Effector memory CD8-positive, alpha-beta T cell (primary cell): ENCODE results near the gene TAS2R7.
"Not testable (repeated sequence)": the region's sequence is repeated elsewhere in the genome, so short reads cannot be mapped to it uniquely, and the experiment has no call there.

ENCODE experiments used
- ATAC-seq: fragments of 150-1000 bp; cut with Tn5 transposase; replicated peaks from 2 replicates; pipeline ENCODE4 v1.10.0; 2021; ENCODE audit warnings: mild to moderate bottlenecking, moderate library complexity
- DNase-seq, 3 experiments: peaks; one replicate each; pipeline ENCODE4 v3.0.0; 2021
- H3K27ac Mint-ChIP-seq, 2 donors: one replicate each; pipeline ENCODE4 v1.8.0; 2022; ENCODE audit warnings: mild to moderate bottlenecking in 2 of 2, mixed read lengths in 2 of 2, moderate library complexity in 2 of 2
- H3K27me3 Mint-ChIP-seq, 2 donors: one replicate each; pipeline ENCODE4 v1.8.0; 2022; ENCODE audit warnings: mixed read lengths in 2 of 2
- H3K36me3 Mint-ChIP-seq: one replicate; pipeline ENCODE4 v1.8.0; 2022; ENCODE audit warnings: mild to moderate bottlenecking, moderate library complexity, mixed read lengths; ENCODE audit not compliant: insufficient read depth
- H3K4me1 Mint-ChIP-seq, 2 donors: one replicate each; pipeline ENCODE4 v1.8.0; 2022; ENCODE audit warnings: low read depth in 2 of 2, mixed read lengths in 2 of 2
- H3K4me3 Mint-ChIP-seq, 2 donors: one replicate each; pipeline ENCODE4 v1.8.0; 2022; ENCODE audit warnings: mild to moderate bottlenecking in 2 of 2, mixed read lengths in 2 of 2, moderate library complexity in 2 of 2
- H3K9me3 Mint-ChIP-seq, 2 donors: one replicate each; pipeline ENCODE4 v1.8.0; 2022; ENCODE audit warnings: mixed read lengths in 2 of 2

Gene TAS2R7

GRCh38 chr12:10794222-10794621, 8.2 kb downstream of the TAS2R7 start:
- no peaks in the 10 kb centered on the region for H3K4me1 Mint-ChIP-seq
- H3K27me3 Mint-ChIP-seq: peaks cover 25 to 36% of the 10 kb centered on the region in 2 donors
- no peak overlapping the region for H3K4me3 Mint-ChIP-seq
- no peak for DNase-seq
- H3K36me3 Mint-ChIP-seq: no peaks in the 10 kb centered on the region
- ATAC-seq: no peak
- no peaks in the 10 kb centered on the region for H3K9me3 Mint-ChIP-seq
- H3K27ac Mint-ChIP-seq: no peak overlapping the region

GRCh38 chr12:10791769-10792168, 10.7 kb downstream of the TAS2R7 start:
- H3K4me1 Mint-ChIP-seq, DNase-seq, ATAC-seq, H3K9me3 Mint-ChIP-seq, H3K27ac Mint-ChIP-seq, H3K36me3 Mint-ChIP-seq, H3K4me3 Mint-ChIP-seq: not testable (repeated sequence)
- peaks cover 14 to 34% of the 10 kb centered on the region in 2 donors for H3K27me3 Mint-ChIP-seq

- ATAC-seq: no peak
- H3K4me1 Mint-ChIP-seq: no peaks in the 10 kb centered on the region
- no peaks in the 10 kb centered on the region for H3K36me3 Mint-ChIP-seq
- no peaks in the 10 kb centered on the region for H3K9me3 Mint-ChIP-seq
- no peak overlapping the region for H3K27ac Mint-ChIP-seq
- DNase-seq: no peak
- no peak overlapping the region for H3K4me3 Mint-ChIP-seq
- peaks cover 10 to 18% of the 10 kb centered on the region in 2 donors for H3K27me3 Mint-ChIP-seq
Measured at GRCh38 chr12:10783252-10783651, 19.2 kb downstream of the TAS2R7 start.

- no peak overlapping the region for H3K4me3 Mint-ChIP-seq
- no peak for DNase-seq
- no peaks in the 10 kb centered on the region for H3K4me1 Mint-ChIP-seq
- no peak overlapping the region for H3K27ac Mint-ChIP-seq
- H3K27me3 Mint-ChIP-seq: peaks cover 18 to 36% of the 10 kb centered on the region in 2 donors
- no peaks in the 10 kb centered on the region for H3K36me3 Mint-ChIP-seq
- ATAC-seq: no peak
- H3K9me3 Mint-ChIP-seq: no peaks in the 10 kb centered on the region
Measured at GRCh38 chr12:10779103-10779502, 23.3 kb downstream of the TAS2R7 start.

GRCh38 chr12:10771132-10771733, 31.2 kb downstream of the TAS2R7 start:
- H3K4me1 Mint-ChIP-seq: no peaks in the 10 kb centered on the region
- DNase-seq (no peak), ATAC-seq (peak; percentile 75)
- peaks cover 60 to 78% of the 10 kb centered on the region in 2 donors for H3K27me3 Mint-ChIP-seq
- no peaks in the 10 kb centered on the region for H3K36me3 Mint-ChIP-seq
- H3K4me3 Mint-ChIP-seq: no peak overlapping the region
- no peaks in the 10 kb centered on the region for H3K9me3 Mint-ChIP-seq
- no peak overlapping the region for H3K27ac Mint-ChIP-seq

GRCh38 chr12:10759657-10760056, 42.8 kb downstream of the TAS2R7 start:
- ATAC-seq: no peak
- Mint-ChIP-seq H3K36me3 (peaks cover 3% of the 10 kb centered on the region), H3K4me3 (no peak overlapping the region), H3K27me3 (peaks cover 54 to 61% of the 10 kb centered on the region in 2 donors), H3K27ac (no peak overlapping the region), H3K4me1 (no peaks in the 10 kb centered on the region), H3K9me3 (peaks cover 1 to 12% of the 10 kb centered on the region in 2 donors)
- no peak for DNase-seq

GRCh38 chr12:10756194-10756593, 46.2 kb downstream of the TAS2R7 start:
- no peak for DNase-seq
- H3K4me1 Mint-ChIP-seq: no peaks in the 10 kb centered on the region
- H3K27ac Mint-ChIP-seq: no peak overlapping the region
- H3K9me3 Mint-ChIP-seq: peaks cover 1 to 12% of the 10 kb centered on the region in 2 donors
- peaks cover 62 to 74% of the 10 kb centered on the region in 2 donors for H3K27me3 Mint-ChIP-seq
- no peak for ATAC-seq
- H3K36me3 Mint-ChIP-seq: peaks cover 3% of the 10 kb centered on the region
- H3K4me3 Mint-ChIP-seq: no peak overlapping the region

GRCh38 chr12:10753059-10753458, 49.4 kb downstream of the TAS2R7 start:
- ATAC-seq (no peak), DNase-seq (no peak)
- H3K4me3 Mint-ChIP-seq: no peak overlapping the region
- H3K27ac Mint-ChIP-seq: no peak overlapping the region
- peaks cover 5 to 6% of the 10 kb centered on the region in 2 donors for H3K4me1 Mint-ChIP-seq
- peaks cover 3% of the 10 kb centered on the region for H3K36me3 Mint-ChIP-seq
- H3K27me3 Mint-ChIP-seq: peaks cover 42 to 57% of the 10 kb centered on the region in 2 donors
- peaks cover 1 to 12% of the 10 kb centered on the region in 2 donors for H3K9me3 Mint-ChIP-seq
